HG02870 (cell line): Measurements from ENCODE around the gene NDUFS7.

Experiments
- ATAC-seq: cut with Tn5 transposase; IDR thresholded peaks from one replicate; pipeline ENCODE4 v1.9.1; 2021; ENCODE audit warnings: mild to moderate bottlenecking, moderate library complexity; ENCODE audit not compliant: unreplicated experiment

Gene NDUFS7

DNA sequence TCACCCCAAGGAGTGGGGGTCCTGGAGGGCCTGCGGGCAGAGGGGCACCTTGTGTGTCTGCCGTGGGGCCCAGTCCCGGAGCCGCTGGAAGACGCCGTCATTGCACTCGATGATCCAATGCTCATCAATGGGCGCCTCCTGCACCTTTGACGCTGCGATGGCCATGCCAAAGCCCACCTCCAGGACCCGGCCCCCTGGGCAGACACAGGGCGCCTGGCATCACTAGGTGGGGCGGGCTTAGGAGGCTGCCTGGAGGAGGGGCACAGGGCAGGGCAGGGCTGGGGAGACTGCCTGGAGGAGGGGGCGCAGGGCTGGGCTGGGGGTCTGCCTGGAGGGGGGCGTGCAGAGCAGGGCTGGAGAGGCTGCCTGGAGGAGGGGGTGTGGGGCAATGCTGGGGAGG lies 16.0 kb downstream of the NDUFS7 start:
- no peak for ATAC-seq

DNA sequence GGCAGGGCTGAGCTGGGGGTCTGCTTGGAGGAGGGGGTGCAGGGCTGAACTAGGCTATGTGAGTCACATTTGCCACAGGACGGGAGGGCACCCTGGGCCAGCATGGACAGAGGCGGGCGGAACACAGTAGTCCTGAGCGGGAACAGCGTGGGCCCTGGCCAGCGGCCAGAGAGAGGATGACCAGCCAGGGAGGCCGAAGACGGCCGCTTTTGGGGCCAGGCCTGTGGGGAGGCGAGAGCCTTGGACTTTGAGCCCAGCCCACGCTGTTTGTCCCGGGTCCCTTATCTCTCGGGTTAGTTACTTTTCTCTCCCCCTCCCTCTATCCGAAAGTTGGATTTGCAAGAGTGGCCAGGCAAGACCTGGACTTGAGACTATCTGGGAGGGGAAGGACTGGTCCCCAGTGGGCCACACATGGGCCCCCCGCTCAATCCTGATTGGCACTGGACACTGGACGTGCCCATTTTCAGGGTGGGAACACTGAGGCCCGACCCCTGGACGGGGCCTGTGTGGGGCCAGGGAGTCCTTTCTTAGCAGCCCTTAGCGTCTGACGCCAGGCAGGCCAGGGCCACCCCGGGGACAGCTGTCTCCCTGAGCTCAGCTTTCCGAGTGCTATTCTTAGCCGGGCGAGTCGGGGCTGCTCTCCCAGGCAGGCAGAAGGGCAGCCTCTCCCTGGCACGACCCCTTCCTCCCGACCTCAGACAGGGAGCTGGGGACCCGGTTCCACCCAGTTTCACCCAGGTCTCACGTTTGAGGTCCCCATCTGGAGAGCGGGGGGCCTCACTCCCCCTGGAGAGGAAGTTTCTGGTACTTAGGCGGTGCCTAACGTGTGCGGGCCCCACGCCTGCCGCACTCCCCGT lies 16.8 kb downstream of the NDUFS7 start:
- no peak for ATAC-seq

DNA sequence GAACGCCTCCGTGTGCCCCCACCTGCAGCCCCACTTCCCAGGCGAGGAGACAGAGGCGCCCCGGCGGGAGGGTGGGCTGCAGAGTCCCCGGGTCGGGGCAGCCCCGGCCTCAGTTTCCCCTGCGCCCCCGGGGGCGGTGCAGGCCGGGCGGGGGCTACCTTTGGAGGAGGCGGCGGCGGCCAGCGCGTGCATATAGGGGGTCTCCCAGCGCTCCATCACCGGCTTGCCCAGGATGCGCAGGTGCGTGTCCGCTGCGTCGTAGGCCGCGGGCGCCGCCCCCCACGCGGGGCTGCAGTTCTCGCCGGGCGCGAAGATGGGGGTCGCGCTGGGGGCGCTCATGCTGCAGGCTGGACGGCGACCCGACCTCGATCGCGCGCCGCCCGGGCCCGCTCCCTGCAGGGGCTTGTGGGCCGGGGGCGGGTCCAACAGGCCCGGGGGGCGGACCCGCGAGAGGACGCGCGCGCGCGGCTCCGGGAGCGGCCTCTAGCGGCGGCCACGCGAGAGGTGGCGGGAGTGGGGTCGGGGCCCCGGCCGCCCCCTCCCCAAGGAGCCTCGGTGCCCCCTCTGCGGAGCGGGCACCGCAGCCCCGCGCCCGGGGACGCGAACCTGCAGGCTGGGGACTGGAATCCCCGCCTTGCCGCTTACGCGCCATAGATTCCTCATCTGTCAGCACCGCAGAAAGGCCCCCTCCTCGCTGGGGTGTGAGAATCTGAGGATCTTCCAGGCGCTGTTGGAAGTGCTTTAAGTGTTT lies 17.6 kb downstream of the NDUFS7 start, which contains the start of gene GAMT:
Gene GAMT (minus strand): TSS at position 405 of the 751 bp plus-strand sequence. CDS start 66 bp downstream, at position 339.
- no peak for ATAC-seq

DNA sequence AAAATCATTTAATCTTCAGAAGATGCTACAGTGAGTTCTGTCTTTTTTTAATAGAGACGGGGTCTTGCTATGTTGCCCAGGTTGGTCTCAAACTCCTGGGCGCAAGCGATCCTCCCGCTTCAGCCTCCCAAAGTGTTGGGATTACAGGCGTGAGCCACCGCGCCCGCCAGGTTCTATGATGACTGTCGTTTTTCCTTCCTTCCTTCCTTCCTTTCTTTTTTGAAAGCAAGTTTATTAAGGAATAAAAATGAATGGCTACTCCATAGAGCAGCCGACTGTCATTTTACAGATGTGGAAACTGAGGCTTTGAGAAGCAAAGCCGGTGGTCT lies 18.1 kb downstream of the NDUFS7 start:
- no peak for ATAC-seq

DNA sequence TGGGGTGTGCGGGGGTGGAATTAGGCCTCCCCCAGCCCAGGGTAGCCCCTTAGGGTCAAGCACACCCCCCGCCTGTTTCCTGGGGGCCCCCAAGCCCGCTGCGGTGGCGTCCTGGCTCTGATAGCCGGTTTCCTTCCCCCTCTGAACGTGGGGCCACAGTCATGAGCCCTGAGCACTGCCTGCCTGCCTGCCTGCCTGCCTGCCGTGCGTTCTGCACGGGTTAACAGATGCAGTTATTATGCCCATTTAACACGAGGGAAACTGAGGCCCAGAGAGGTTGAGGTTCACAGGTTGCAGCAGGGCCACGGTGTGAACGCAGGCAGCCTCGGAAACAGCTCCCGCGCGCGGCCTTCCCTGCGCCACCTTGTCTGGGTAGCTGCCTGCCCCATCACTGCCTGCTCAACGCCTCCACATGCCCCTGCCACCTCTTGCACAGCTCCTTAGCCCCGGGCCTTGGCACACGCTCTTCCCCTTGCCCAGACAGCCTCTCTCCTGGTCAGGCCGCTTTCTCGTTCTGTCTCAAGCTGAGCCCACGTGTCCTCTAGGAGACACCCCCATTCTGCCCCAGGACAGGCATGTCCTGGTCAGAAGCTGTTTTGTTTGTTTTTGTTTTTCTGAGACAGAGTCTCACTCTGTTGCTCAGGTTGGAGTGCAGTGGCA lies 18.8 kb downstream of the NDUFS7 start:
- no peak for ATAC-seq

DNA sequence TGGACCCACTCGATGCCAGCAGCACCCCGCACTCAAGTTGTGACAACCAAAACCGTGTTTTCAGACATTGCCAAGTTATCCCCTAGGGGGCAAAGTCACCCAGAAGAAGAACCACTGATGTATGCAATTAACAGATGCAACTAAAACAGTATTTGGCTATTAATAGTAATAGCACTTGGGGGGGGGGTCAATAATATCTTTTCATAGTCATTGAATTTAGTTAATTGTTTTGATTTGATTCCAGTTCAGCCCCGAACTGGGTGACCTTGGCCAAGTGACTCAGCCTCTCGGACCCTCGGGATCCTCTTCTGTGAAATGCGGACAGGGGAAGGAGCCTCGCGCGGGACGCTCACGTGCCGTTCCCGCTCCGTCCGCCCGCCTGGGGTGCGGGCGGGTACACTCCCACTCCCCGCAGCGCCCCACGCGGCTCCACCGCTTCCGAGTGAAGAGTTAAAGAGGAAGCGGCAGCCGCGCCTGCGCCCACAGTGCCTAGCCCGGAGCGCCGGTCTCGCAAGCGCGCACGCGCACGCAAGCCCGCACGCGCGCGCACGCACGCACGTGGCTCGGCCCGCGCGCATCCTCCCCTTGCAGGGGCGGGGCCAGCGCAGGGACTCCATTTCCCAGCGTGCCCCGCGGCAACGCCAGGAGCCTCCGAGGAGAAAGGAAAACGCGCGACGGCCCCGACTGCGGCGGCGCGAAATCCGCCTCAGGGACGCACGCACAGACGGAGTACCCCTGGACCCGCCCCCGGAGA lies 23.2 kb downstream of the NDUFS7 start:
- ATAC-seq, result peak; percentile 79

DNA sequence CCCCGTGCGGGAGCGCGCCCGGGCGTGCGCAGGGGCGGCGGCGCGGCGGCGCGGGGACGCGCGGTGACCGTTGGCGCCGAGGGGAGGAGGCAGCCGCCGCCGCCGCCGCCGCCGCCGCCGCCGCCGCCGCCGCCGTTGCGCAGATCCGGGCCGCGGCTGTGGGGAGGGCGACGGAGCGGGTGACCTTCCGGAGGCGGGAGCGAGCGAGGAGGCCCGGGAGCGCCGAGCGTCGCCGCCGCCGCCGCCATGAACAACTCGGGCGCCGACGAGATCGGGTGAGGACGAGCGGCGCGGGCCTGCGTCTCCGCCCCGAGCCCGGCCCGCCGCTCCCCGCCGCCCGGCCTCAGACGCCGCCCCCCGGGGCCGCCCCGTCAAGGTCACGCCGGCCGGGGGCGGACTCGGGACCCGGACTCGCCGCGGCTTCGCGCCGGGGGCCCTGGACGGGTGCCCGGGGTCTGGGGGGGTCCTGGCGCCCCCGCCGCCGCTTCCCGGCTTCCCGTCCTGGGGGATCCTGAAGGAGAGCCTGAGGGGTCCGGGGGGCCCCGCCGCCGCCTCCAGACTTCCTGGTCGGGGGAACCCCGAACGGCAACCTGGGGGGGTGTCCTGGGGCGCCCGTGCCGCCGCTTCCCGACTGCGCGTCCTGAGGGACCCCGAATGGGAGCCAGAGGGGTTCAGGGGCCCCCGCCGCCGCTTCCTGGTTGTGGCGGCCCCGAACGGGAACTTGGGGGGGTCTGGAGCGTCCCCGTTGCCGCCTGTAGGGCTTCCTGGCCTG lies 24.0 kb downstream of the NDUFS7 start, which contains the start of gene DAZAP1:
Gene DAZAP1 (plus strand): TSS at position 59 of the 772 bp plus-strand sequence. CDS start 188 bp downstream, at position 247.
- ATAC-seq, result peak; percentile 29

DNA sequence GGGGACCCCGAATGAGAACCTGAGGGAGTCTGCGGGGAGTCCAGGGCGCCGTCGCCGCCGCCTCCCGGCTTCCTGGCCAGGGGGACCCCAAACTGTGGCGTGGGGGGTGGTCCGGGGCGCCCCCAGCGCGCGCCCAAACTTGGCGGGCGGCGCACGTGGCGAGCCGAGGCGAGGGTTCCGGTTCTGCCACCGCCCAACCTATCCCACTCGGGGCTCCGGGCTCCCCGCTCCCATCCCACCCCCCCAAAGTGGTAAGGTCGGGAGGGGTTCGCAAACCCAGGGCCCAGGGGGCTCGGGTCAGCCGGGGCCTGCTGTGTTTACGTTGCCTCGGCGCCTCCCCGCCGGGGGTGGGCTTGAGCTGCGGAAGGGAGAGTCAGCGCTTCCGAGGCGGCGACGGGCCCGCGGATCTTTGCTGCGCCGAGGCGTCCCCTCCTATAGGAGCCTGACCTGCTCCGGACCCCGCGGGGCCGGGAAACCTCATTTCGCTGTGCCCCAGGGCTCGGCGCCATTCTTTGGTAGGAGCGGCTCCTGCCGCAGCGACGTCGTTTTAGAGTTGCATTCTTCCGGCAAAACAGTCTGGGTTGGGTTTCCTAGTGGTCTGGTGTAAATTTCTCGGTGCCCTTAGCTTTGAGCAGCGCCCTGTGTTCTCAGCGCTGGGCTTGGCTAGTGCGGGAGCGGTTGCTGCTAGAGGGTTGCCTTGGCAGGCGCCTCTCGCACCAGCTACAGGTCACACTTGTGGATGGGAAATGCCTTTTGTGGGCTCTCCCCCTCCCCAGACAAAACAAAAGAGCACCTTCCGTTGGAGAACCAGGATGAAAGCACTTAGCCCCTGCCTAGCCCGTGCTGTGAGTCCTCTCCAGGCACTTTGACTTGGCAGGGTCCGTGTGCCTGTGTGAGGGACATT lies 24.8 kb downstream of the NDUFS7 start:
- ATAC-seq, result no peak

DNA sequence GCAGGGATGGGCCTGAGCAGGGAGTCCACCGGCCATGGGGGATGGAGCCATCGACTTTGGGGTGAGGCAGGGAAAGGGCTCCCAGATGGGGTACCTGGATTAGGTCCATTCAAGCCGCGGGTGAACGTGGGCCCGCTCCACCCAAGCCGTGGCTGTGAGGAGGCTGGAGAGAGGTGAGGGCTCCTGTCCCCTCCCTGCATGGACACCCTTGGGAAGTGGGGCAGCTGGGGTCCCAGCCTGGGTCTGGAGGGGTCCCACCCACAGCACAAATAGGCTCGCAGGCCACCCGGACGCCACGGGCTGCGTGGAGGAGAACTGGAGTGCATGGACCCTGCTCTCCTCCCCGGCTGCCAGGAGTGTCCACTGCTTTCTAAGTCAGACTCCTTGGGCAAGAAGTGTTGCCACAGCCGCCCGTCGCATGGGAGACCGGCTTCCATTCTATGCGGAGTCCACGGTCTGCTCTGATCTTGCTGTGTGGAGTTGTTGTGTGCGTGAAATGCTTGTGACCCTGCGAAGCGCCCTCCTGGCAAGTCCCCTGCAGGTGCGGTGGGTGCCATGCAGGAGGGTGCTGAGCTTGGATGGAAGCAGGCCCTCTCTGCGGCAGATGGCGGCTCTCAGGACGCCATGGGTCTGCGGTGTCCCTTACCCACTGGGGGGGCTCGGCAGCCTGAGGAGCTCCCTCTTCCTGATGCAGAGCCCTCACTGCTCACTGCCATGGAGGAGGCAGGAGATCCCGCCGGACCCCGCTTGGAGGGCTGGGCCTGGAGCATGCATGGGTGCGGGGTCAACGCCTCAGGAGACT lies 25.7 kb downstream of the NDUFS7 start:
- ATAC-seq, result no peak

DNA sequence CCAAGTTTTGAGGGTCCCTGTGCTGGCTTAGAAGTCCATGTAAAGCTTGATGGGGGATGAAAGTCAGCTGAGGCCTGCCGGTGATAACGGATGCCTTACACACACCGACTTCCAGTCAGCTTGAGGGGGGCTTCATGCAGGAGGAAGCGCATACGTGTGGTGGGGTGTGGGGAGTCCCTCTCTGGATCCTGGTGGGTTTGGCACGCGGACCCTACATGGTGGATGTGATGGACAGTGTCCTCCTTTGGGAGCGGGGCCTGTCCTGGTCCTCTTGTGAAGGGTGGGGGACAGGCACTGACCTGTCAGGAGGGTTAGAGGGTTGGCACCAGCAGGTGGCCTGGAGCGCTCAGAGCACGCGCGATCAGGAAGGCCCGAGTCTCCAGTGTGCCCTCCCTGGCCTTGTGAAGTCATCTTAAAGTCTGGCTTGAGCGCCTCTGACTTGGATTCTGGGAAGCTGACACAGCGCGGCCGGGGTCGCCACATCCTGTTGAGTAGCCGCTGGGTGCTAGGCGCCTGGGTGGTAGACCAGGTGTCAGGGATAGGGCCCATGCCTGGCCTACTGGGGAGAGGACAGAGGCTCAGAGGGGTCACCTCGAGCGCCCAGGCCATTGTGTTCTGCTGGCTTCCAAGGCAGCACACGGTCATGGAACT lies 26.6 kb downstream of the NDUFS7 start:
- ATAC-seq, result no peak

DNA sequence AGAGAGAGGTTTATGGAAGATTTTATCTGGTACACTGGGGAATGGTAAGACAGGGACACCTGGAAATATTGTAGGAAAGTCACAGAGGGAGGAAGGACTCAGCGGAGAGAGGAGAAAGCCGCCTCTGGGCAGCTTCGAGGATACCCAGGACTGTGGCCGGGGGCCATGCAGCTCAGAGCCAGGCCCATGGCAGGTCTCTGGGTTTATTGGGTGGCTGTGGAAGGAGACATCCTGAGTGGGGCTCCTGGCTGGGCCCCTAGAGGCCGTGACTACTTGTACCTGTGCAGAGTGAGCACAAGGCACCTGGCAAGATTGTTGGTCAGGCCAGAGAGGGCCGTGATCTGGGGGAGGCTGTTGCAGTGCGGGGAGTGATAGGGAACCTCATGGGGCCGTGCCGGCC lies 27.1 kb downstream of the NDUFS7 start:
- no peak for ATAC-seq

DNA sequence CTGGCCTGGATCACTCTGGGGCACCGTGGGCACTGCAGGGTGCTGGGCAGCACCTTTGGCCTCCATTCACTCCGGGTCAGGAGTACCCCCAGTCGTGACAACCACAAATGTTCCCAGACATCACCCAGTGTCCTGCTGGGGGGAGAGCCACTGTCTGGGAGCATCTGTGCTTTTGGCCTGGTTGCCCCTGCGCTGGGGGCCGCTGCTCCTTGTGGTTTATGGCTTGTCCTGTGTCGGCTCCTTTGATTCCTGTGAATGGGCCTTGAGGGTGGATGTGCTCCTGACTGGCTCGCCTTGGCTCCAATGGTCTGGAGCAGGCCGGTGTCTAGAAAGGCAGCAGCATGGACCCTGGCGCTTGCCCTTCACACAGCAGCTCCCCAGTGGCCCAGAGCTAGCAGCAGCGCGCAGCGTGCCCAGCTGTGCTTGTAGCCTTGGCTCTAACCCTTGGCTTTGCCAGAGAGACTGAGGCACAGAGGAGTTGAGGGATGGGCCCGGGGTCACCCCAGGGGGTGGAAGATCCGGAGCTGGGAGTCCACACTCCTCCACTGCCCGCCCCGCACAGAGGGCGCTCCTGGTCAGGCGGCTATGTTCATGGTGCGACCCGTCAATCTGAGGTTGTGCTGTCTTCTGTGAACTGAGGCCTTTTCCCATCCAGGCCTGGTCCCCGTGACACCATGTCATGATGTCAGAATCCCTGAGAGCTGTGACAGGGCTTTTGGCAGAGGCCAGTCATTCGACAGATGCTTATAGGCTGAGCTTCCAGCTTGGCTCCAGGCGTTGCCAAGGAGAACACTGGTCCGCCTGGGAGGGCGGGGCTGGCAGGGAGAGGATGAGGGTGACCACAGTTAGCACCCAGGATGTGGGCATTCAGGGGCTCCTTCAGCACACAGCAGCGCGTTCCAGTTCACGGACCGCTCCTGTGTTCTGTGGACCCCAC lies 27.8 kb downstream of the NDUFS7 start:
- ATAC-seq, result no peak

DNA sequence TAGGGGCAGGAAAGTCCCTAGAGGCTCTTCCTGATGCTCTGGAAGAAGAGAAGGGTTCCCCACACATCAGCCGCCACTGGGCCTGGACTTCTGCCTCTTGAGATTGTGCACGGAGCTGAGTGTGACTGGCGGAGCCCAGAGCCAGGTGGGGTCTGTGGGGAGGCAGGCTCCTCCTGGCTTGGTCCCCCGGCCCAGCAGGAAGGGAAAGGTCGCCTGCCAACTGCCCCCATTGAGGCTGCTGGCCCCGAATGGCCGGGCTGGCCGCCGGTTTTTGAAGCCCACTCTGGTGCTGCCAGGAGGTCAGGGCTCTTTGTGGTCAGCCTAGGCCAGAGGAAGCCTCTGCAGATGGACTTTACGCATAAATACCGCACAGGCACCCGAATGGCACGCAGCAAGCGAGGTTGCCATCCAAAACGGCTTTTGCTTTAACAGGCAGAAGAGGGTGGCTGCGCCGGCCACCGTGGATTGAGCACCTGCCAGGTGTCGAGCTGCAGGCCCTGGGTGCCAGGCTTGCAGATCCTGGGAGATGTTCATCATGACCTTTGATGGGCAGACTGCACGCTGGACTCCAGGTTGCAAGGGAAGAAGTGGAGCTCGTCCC lies 28.7 kb downstream of the NDUFS7 start:
- no peak for ATAC-seq

DNA sequence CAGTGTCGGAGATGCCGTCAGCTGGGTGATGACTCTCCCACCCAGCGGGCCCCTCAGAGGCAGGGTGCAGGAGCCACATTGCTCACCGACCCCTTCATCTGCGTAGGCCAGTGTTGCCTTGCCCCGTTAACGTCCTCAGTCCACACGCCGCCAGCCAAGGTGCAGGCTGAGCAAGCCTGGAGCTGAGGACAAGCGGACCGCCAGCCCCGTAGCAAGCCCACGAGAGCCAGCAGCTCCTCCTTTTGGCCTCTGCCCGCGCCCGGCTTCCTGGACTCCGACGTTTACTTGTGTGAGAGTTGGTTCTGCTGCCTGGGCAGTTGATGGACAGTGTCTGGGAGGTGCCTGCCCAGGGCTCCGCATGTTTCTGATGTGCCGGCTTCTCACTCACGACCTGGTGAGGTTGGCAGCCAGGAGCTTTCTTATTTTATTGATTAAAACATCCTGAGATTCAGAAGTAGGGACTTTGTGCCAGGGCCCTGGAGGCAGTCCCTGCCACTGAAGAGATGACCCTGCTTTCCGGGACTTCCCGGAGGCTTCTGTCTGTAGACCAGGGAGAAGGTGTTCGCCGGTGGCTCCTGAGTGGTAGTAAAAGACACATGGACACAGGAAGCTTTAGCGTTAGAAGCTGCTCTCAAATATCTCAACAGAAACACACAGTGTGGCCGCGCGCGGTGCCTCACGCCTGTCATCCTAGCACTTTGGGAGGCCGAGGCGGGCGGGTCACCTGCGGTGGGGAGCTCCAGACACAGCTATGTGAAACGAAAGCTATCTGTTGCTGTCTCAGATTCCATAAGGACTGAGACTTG lies 29.5 kb downstream of the NDUFS7 start:
- no peak for ATAC-seq
